Measurements from ENCODE around the gene APCDD1.
"Not testable (repeated sequence)": the region's sequence is repeated elsewhere in the genome, so short reads cannot be mapped to it uniquely, and the experiment has no call there.

APCDD1 gene

DNA sequence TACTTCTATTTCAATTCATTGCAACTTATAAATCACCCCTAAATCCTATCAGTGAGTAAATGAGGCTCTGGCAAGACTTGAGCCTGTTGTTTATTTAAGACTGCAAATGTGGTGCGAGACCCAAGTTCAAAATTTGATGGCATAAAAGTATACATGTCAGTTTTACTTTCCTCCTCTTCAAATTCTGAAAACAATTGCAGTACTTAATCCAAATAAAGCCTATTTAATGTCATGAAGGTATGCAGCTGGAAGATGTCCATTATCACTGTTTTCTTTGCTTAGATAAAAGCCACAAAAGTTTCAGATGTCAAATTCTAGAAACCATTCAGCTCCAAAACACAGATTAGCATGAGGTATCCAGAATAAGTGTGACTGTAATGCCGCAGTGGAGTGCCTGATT lies 3.3 kb downstream of the APCDD1 start:
- DNase-seq (ENCODE audit: low read depth), result no peak
- no peak overlapping the region for H3K4me3 ChIP-seq (ENCODE audit: low read depth, low read length)

GRCh38 chr18:10458691-10459090 lies 4.3 kb downstream of the APCDD1 start:
- DNase-seq (ENCODE audit: low read depth), result no peak
- no peak overlapping the region for H3K4me3 ChIP-seq (ENCODE audit: low read depth, low read length)

- DNase-seq (ENCODE audit: low read depth), result no peak
- no peak overlapping the region for H3K4me3 ChIP-seq (ENCODE audit: low read depth, low read length)
Measured at GRCh38 chr18:10459587-10459986, 5.2 kb downstream of the APCDD1 start.

DNA sequence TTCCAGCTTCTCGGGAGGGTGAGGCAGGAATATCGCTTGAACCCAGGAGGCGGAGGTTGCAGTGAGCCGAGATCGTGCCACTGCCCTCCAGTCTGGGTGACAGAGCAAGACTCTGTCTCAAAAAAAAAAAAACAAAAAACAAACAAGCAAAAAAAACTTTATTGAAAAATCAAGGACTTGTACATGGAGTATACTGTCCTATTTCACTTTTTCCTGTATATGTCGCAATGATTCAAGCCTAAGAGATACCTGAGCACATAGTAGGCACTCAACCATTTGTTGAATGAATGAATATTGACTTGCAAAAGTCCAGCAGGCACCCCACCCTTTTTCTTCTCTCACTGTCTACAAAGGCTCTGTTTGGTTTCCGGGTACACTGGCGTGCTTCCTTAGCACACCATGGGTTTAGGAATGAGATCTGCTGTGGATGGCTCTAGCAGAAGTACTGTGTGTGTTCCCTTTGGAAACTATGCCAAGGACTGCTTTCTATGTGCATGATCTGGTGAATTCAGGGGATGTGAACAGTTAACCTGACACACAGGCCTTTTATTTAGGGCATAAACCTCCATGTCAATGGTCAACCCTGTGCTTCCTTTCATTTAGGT lies 6.1 kb downstream of the APCDD1 start:
- H3K4me3 ChIP-seq (ENCODE audit: low read depth, low read length), result no peak overlapping the region
- DNase-seq (ENCODE audit: low read depth), result no peak

GRCh38 chr18:10461989-10462388 lies 7.6 kb downstream of the APCDD1 start:
- no peak for DNase-seq (ENCODE audit: low read depth)
- no peak overlapping the region for H3K4me3 ChIP-seq (ENCODE audit: low read depth, low read length)

- DNase-seq (ENCODE audit: low read depth), result no peak
- H3K4me3 ChIP-seq (ENCODE audit: low read depth, low read length), result no peak overlapping the region
Measured at GRCh38 chr18:10462597-10462996, 8.2 kb downstream of the APCDD1 start.

DNA sequence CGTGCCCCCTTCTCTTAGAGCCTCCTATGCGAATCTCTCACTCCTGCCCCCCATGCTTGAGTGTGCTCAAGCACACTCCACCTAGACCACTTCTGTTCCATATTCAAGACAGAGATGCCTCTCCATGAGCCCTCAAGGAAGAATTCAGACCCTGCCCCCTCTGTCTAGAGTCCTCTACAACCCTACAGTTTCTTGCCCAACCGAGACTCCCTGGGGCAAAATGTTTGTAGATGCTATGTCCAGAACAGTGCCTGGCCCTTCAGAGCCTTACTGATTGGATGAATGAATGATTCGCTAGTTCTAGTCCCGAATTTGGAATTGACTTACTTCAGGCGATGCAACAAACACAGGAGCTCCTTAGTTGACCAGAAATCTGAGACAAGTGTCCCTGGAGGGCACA lies 8.7 kb downstream of the APCDD1 start:
- no peak for DNase-seq (ENCODE audit: low read depth)
- H3K4me3 ChIP-seq (ENCODE audit: low read depth, low read length), result no peak overlapping the region

- DNase-seq (ENCODE audit: low read depth), result no peak
- no peak overlapping the region for H3K4me3 ChIP-seq (ENCODE audit: low read depth, low read length)
Measured at GRCh38 chr18:10463741-10464140, 9.3 kb downstream of the APCDD1 start.

DNA sequence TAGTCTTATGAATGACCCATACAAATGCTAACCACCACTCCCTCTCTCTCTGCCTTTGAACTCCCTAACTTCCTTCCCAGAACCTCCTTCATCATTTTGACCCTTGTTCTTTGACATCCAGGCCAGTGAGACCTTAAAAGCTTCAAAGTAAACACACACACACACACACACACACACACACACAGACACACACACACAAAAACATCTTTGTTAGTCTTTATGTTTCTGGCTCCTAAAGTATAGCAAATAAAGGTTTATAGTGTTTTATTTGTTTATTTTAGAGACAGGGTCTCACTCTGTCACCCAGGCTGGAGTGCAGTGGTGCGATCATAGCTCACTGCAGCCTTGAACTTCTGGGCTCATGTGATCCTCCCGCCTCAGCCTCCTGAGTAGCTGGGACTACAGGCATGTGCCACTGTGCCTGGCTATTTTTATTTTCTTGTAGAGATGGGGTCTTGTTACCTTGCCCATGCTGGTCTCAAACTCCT lies 9.8 kb downstream of the APCDD1 start:
- H3K4me3 ChIP-seq (ENCODE audit: low read depth, low read length); DNase-seq (ENCODE audit: low read depth): not testable (repeated sequence)

DNA sequence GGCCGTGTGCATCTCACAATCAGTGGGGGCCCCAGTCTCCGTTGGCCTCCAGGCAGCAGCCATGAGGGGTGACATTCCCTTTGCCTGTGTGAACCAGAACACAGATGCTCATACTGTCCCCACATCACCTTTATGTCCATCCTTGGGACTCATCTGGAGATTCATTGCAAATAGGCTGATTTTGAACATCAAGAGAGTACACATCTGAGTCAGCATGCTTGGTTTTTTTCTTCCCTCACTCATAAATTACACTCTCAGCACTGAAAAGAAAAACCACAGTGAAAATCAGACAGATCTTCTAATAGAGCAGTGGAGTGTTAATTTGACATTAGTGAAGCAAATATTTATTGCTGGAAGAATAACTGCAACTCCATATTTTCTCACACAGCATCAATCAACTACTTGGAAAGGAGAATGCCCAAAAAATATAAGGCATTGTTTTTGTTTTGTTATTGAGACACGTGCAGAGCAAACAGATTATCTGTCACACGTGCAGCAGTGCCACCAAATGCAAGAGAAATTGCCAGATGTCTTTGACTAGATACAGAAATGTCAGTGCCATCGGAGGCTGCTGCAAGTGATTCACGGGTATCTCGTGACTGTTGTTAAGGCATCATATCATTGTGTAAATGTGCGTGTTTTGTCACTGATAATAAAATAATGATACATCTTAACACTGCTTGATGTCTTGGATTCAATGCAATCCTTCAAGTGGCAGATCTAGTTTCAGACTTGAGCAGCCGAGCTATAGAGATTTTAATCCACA lies 10.9 kb downstream of the APCDD1 start:
- no peak for DNase-seq (ENCODE audit: low read depth)

DNA sequence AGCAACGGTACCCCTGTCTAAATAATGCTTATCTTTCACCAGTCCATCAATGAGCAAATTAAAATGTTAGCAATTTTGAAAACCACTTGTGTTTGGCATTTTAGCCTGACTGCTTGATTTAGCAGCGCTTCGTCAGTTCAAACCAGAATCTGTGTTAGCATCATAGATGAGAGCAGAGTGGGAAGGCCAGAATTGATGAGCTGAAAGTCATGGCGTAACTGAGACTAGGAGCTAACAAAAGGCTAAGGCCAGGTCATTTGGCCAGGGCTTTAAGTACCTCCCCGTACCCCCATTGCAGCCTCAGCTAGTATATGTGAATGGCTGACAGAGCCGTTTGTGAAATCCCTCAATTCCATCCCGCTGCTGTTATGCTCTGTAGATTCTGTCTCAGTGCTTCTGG lies 16.0 kb downstream of the APCDD1 start:
- no peak for DNase-seq (ENCODE audit: low read depth)
- H3K4me3 ChIP-seq (ENCODE audit: low read depth, low read length), result no peak overlapping the region

More for the DNA sequence above, 10.9 kb downstream of the APCDD1 start:
- no peak overlapping the region for H3K4me3 ChIP-seq (ENCODE audit: low read depth, low read length)

- H3K4me3 ChIP-seq (ENCODE audit: low read depth, low read length), result no peak overlapping the region
Measured at GRCh38 chr18:10471574-10471973, 17.1 kb downstream of the APCDD1 start.

DNA sequence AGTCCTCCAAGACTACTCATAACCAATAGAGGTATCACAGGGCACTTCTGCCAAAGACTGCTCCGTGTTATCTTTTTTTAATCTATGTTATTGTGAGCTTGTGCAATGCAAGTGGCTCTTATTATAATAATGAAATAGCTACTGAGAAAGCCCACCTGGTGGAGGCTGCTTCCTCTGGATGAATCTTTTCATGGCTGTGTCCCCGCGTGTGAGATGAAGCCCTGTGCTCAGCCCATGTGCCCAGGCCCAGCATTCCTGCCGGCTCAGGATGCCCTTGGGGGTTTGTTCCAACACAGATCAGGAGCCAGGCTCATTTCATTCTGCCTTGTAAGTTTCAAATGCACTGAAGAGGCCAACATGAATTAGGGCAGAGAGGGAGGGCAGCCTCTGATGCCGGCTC lies 18.7 kb downstream of the APCDD1 start:
- no peak for DNase-seq (ENCODE audit: low read depth)
- no peak overlapping the region for H3K4me3 ChIP-seq (ENCODE audit: low read depth, low read length)

More at GRCh38 chr18:10471574-10471973, 17.1 kb downstream of the APCDD1 start:
- no peak for DNase-seq (ENCODE audit: low read depth)

- DNase-seq (ENCODE audit: low read depth), result no peak
- no peak overlapping the region for H3K4me3 ChIP-seq (ENCODE audit: low read depth, low read length)
Measured at GRCh38 chr18:10474309-10474708, 19.9 kb downstream of the APCDD1 start.

DNA sequence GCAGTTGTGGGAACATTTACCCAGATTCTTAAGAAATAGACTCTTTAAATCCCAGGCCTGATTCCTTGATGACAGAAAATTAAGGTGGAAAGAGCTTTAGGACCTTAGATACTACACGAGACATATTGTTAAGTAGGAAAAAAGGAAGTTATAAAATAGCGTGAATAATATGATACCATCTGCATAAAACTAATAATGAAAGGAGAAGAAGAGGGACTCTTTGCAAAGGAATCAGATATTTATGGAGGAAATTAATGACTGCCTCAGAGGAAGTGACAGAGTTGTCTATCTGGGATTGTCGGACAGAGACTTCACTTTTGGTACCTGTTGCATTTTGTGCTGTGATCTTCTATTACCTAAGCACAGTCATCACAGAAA lies 20.8 kb downstream of the APCDD1 start:
- H3K4me3 ChIP-seq (ENCODE audit: low read depth, low read length), result no peak overlapping the region
- DNase-seq (ENCODE audit: low read depth), result no peak

- no peak overlapping the region for H3K4me3 ChIP-seq (ENCODE audit: low read depth, low read length)
- DNase-seq (ENCODE audit: low read depth), result no peak
Measured at GRCh38 chr18:10475654-10476291, 21.3 kb downstream of the APCDD1 start.

- peak; percentile 16 for DNase-seq (ENCODE audit: low read depth)
- H3K4me3 ChIP-seq (ENCODE audit: low read depth, low read length), result no peak overlapping the region
Measured at GRCh38 chr18:10476338-10476791, 21.9 kb downstream of the APCDD1 start.

- no peak overlapping the region for H3K4me3 ChIP-seq (ENCODE audit: low read depth, low read length)
- no peak for DNase-seq (ENCODE audit: low read depth)
Measured at GRCh38 chr18:10477121-10477862, 22.9 kb downstream of the APCDD1 start.

GRCh38 chr18:10477863-10478260 lies 23.4 kb downstream of the APCDD1 start:
- no peak for DNase-seq (ENCODE audit: low read depth)

GRCh38 chr18:10481831-10482230 lies 27.4 kb downstream of the APCDD1 start:
- no peak for DNase-seq (ENCODE audit: low read depth)
- no peak overlapping the region for H3K4me3 ChIP-seq (ENCODE audit: low read depth, low read length)

More at GRCh38 chr18:10477863-10478260, 23.4 kb downstream of the APCDD1 start:
- H3K4me3 ChIP-seq (ENCODE audit: low read depth, low read length), result no peak overlapping the region
